SK-N-SH (cell line): ENCODE data around the gene HIPK1. TPM values are rescaled to one million over a fixed set of nuclear protein-coding genes. Genes with fewer than 3 reads are reported as not detected.

Source experiments
- CTCF ChIA-PET: fragments of 300-600, 350-600 bp; formaldehyde crosslinking; extraction: SDS; loops from one replicate; lab custom pipeline; 2021; lab: Yijun Ruan, JAX
- POLR2A ChIA-PET: fragments of 350-600 bp; sonication (Branson Sonifier 250); formaldehyde crosslinking; extraction: SDS; loops from one replicate; lab custom pipeline; 2020; ENCODE audit warnings: antibody characterized with exemption, inconsistent platforms; lab: Yijun Ruan, JAX
- DNase-seq: peaks from one replicate; pipeline ENCODE4 v3.0.0; 2012
- H2AFZ ChIP-seq: fragments of 200-600 bp; sonication (generic); 2 replicates; pipeline ENCODE4 v1.8.1; 2016; ENCODE audit warnings: antibody characterized with exemption, mild to moderate bottlenecking, low read depth
- H3F3A ChIP-seq: fragments of 200-600 bp; sonication (generic); replicated peaks from 2 replicates; pipeline ENCODE3; 2016; ENCODE audit warnings: antibody characterized with exemption, mild to moderate bottlenecking; ENCODE audit not compliant: insufficient read depth
- H3K27ac ChIP-seq, 2 experiments: fragments of 200-500 bp in 1 of 2; fragments of 200-600 bp in 1 of 2; sonication (Bioruptor generic) in 1 of 2; sonication (generic), shearing (Covaris generic) in 1 of 2; 2 replicates each; pipeline versions ENCODE4 v1.5.1 to v1.6.1; 2014 to 2016; ENCODE audit warnings: low read depth in 2 of 2, inconsistent platforms in 1 of 2, low read length in 1 of 2, mild to moderate bottlenecking in 1 of 2, mixed read lengths in 1 of 2
- H3K27me3 ChIP-seq: fragments of 200-600 bp; sonication (generic), shearing (Covaris generic); 2 replicates; pipeline ENCODE4 v1.6.1; 2016; ENCODE audit warnings: mixed run types; ENCODE audit not compliant: insufficient read depth
- H3K36me3 ChIP-seq, 2 experiments: fragments of 200-500 bp in 1 of 2; fragments of 200-600 bp in 1 of 2; sonication (Bioruptor generic) in 1 of 2; sonication (generic) in 1 of 2; replicated peaks in 1 of 2; 2 replicates each; pipeline versions ENCODE3 to v1.5.1; 2014 to 2016; ENCODE audit warnings: low read length in 1 of 2, mild to moderate bottlenecking in 1 of 2; ENCODE audit not compliant: insufficient read depth in 2 of 2, control insufficient read depth in 1 of 2
- H3K4me1 ChIP-seq, 2 experiments: fragments of 200-500 bp in 1 of 2; fragments of 200-600 bp in 1 of 2; sonication (Bioruptor generic) in 1 of 2; sonication (generic), shearing (Covaris generic) in 1 of 2; 2 replicates each; pipeline versions ENCODE4 v1.5.1 to v1.6.1; 2014 to 2016; ENCODE audit warnings: low read depth in 1 of 2, low read length in 1 of 2, mixed run types in 1 of 2; ENCODE audit not compliant: insufficient read depth in 2 of 2, control insufficient read depth in 1 of 2
- H3K4me2 ChIP-seq: fragments of 200-600 bp; sonication (generic), shearing (Covaris generic); 2 replicates; pipeline ENCODE4 v1.6.1; 2017; ENCODE audit warnings: mixed run types
- H3K4me3 ChIP-seq, 2 experiments: fragments of 200-500 bp in 1 of 2; fragments of 200-600 bp in 1 of 2; sonication (Bioruptor generic) in 1 of 2; sonication (generic), shearing (Covaris generic) in 1 of 2; 2 replicates each; pipeline versions ENCODE4 v1.5.1 to v1.8.1; 2014 to 2016; ENCODE audit warnings: low read depth in 2 of 2, inconsistent platforms in 1 of 2, low read length in 1 of 2, mild to moderate bottlenecking in 1 of 2, mixed read lengths in 1 of 2, moderate library complexity in 1 of 2
- H3K79me2 ChIP-seq: fragments of 200-600 bp; sonication (generic); 2 replicates; pipeline ENCODE4 v1.8.1; 2017; ENCODE audit warnings: mild to moderate bottlenecking; ENCODE audit not compliant: insufficient read depth
- H3K9ac ChIP-seq: fragments of 200-600 bp; sonication (generic); 2 replicates; pipeline ENCODE4 v1.6.1; 2017; ENCODE audit warnings: mixed run types
- H3K9me2 ChIP-seq: fragments of 200-600 bp; sonication (generic); 2 replicates; pipeline ENCODE4 v1.6.1; 2017; ENCODE audit warnings: mixed run types
- H3K9me3 ChIP-seq: fragments of 200-600 bp; sonication (generic); 2 replicates; pipeline ENCODE4 v1.6.1; 2017; ENCODE audit warnings: mixed run types, mild to moderate bottlenecking, moderate library complexity
- H4K20me1 ChIP-seq: fragments of 200-600 bp; sonication (generic); 2 replicates; pipeline ENCODE4 v1.6.1; 2017; ENCODE audit warnings: mild to moderate bottlenecking, mixed run types; ENCODE audit not compliant: insufficient read depth
- FOXJ3 ChIP-seq: sonication (generic); formaldehyde crosslinking; IDR thresholded peaks from 2 replicates; pipeline ENCODE4 v1.5.1; 2020; ENCODE audit warnings: mild to moderate bottlenecking, missing genetic modification reagents
- FOXM1 ChIP-seq: IDR thresholded peaks from 2 replicates; pipeline ENCODE4 v1.4.0; 2012; ENCODE audit warnings: low read depth, mild to moderate bottlenecking
- GATA2 ChIP-seq: sonication (generic); formaldehyde crosslinking; IDR thresholded peaks from 2 replicates; pipeline ENCODE4 v1.5.0; 2020; ENCODE audit warnings: mild to moderate bottlenecking, missing genetic modification reagents
- JUND ChIP-seq: IDR thresholded peaks from 2 replicates; pipeline ENCODE4 v1.4.0; 2012
- MEF2A ChIP-seq: IDR thresholded peaks from 2 replicates; pipeline ENCODE4 v1.4.0; 2012; ENCODE audit warnings: low read depth, borderline replicate concordance
- MXI1 ChIP-seq: IDR thresholded peaks from 2 replicates; pipeline ENCODE4 v1.6.1; 2012; ENCODE audit warnings: mild to moderate bottlenecking, low read depth, low read length, improper control_type of control experiment
- NRF1 ChIP-seq: IDR thresholded peaks from 2 replicates; pipeline ENCODE4 v1.6.1; 2012; ENCODE audit warnings: low read depth, mild to moderate bottlenecking, low read length
- POLR2AphosphoS5 ChIP-seq: IDR thresholded peaks from 2 replicates; pipeline ENCODE4 v1.6.1; 2012; ENCODE audit warnings: low read depth, low read length
- RCOR1 ChIP-seq: fragments of 150-350 bp; IDR thresholded peaks from 2 replicates; pipeline ENCODE4 v1.6.1; 2017; ENCODE audit warnings: antibody characterized with exemption, low read length
- RXRA ChIP-seq: IDR thresholded peaks from 2 replicates; pipeline ENCODE4 v1.4.0; 2012; ENCODE audit warnings: low read depth, mild to moderate bottlenecking, borderline replicate concordance
- SMC3 ChIP-seq: IDR thresholded peaks from 2 replicates; pipeline ENCODE4 v1.6.1; 2012; ENCODE audit warnings: low read depth, low read length, improper control_type of control experiment
- TAF1 ChIP-seq: IDR thresholded peaks from 2 replicates; pipeline ENCODE4 v1.6.1; 2012; ENCODE audit warnings: low read depth, mild to moderate bottlenecking, low read length, moderate library complexity, borderline replicate concordance
- TEAD4 ChIP-seq: IDR thresholded peaks from 2 replicates; pipeline ENCODE4 v1.4.0; 2012; ENCODE audit warnings: mild to moderate bottlenecking, borderline replicate concordance; ENCODE audit not compliant: insufficient read depth
- USF1 ChIP-seq: IDR thresholded peaks from 2 replicates; pipeline ENCODE4 v1.4.0; 2012; ENCODE audit warnings: low read depth, borderline replicate concordance
- USF2 ChIP-seq: fragments of 150-350 bp; IDR thresholded peaks from 2 replicates; pipeline ENCODE4 v1.6.1; 2017; ENCODE audit warnings: antibody characterized with exemption, low read length, low read depth, borderline replicate concordance
- YY1 ChIP-seq: IDR thresholded peaks from 2 replicates; pipeline ENCODE4 v1.4.0; 2012; ENCODE audit warnings: low read depth, mild to moderate bottlenecking
- WGBS: methylation state at CpG from one replicate; pipeline ENCODE4 v1.1.6; 2017; ENCODE audit warnings: low lambda C conversion rate; 5-methylcytosine and 5-hydroxymethylcytosine counted together
- polyA plus RNA-seq, 3 experiments: library from polyadenylated mRNA; depleted of rRNA; stranded (reverse); fragments of >200 nt; gene quantifications; 2 replicates each; pipeline ENCODE4 v1.2.3, GENCODE V29; 2012

HIPK1 gene
- polyA plus RNA-seq, 1 of the 3 experiments (the other 2 are of a cell fraction): 7.1 TPM

DNA sequence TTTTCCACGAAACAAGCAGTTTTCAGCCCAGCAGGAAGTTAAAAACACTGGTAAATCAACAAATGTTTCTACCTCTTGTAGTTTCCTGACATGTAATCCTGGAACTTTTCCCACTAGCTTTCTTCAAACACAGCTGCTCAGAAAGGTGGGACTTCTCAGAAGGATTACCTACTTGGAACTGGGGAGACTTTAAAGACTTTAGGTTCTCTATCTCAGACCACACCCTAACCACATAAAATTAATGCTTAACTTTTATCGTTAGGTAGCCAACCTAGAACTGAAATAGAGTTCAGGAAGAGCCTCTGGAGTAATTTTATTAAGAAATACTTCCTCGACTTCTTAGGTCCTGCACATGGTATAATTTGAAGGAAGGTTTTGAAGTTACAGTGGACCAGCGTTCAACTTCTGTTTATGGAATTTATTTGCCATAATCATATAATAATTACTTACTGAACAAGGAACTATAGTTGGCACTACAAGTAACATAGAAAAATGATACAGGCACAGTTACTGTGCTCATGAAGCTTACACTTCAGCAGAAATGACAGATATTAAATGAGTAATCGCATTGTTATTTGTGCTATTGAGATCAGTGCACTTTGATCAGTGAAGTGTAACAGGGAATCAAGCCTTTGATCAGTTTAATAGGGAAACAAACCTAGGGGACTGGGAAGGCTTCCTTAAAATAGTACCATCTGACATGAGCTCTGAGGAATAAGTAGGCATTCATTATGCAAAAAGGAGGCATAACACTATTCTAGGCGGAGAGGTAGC is 41.5 kb upstream of the HIPK1 start, which contains the start of gene BCL2L15:
Gene BCL2L15 (minus strand): TSS at position 180 of the 774 bp plus-strand sequence. CDS start 206 bp downstream, outside the sequence.
- Histone ChIP-seq H3K9me2 (no peaks in the 10 kb centered on the region), H3K27ac (no peak within 1 kb of the TSS), H3K36me3 (no peaks in the 10 kb centered on the region), H3K9ac (no peak within 1 kb of the TSS), H3K27me3 (no peaks in the 10 kb centered on the region), H3F3A (no peaks in the 10 kb centered on the region), H3K79me2 (no peaks in the 10 kb centered on the region), H4K20me1 (no peaks in the 10 kb centered on the region), H3K4me2 (no peak within 1 kb of the TSS), H3K4me3 (no peak within 1 kb of the TSS), H2AFZ (no peak within 1 kb of the TSS), H3K4me1 (no peaks in the 10 kb centered on the region), H3K9me3 (no peaks in the 10 kb centered on the region)
- WGBS: 81% methylated on average over 6 of the region's 6 CpGs
- ChIA-PET POLR2A (no interaction called here), CTCF (no interaction called here)
- TF ChIP-seq JUND (no peak), YY1 (no peak), POLR2AphosphoS5 (no peak)
- DNase-seq: no peak

DNA sequence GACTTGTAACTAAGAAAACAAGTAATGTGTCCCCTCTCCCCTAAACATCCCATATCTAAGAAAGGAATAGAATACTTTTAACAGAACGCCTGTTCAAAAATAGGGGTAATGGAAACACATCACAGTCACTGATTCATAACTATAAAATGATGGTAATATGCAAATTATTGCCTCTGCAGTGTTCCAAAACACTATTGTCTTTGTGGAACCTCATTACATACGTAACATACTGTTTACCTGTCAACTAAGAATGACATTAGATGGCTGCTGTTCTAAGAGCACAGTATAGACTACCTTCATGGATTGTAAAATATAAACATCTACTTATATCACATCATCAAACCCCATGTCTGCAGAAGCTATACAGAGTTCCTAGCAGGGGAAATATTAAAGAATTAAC is 38.3 kb upstream of the HIPK1 start:
- Histone ChIP-seq H4K20me1 (no peaks in the 10 kb centered on the region), H3F3A (peaks cover 4% of the 10 kb centered on the region), H3K9ac (no peak overlapping the region), H3K9me2 (no peaks in the 10 kb centered on the region), H3K4me2 (no peak overlapping the region), H3K36me3 (peaks cover 3 to 12% of the 10 kb centered on the region in 2 experiments), H3K27ac (no peak overlapping the region), H2AFZ (no peak overlapping the region), H3K79me2 (no peaks in the 10 kb centered on the region), H3K27me3 (no peaks in the 10 kb centered on the region), H3K4me1 (no peaks in the 10 kb centered on the region; a peak in 1 of 4 replicates), H3K4me3 (no peak overlapping the region), H3K9me3 (no peaks in the 10 kb centered on the region)
- ChIA-PET CTCF (interaction anchor here (1.0 kb wide), 1 partner anchor 56 kb away, joined by 3 read pairs; no protein-coding TSS in a partner anchor), POLR2A (no interaction called here)
- DNase-seq: no peak
- WGBS: 61% methylated on average over 2 of the region's 2 CpGs
- TF ChIP-seq TEAD4 (no peak), MEF2A (no peak), YY1 (no peak), RXRA (no peak), USF1 (no peak), RCOR1 (no peak), NRF1 (no peak), SMC3 (no peak), FOXJ3 (CRISPR knock-in tag) (no peak), FOXM1 (no peak), USF2 (no peak), TAF1 (no peak), MXI1 (no peak), GATA2 (CRISPR knock-in tag) (no peak)
